NCI-H460 (cell line): Measurements from ENCODE around the gene BICD1. TPM values are rescaled to one million over a fixed set of nuclear protein-coding genes. Genes with fewer than 3 reads are reported as not detected.
A peak's percentile ranks its signal among the peaks of the same experiment; 100 is the strongest.
"Not testable (repeated sequence)": the region's sequence is repeated elsewhere in the genome, so short reads cannot be mapped to it uniquely, and the experiment has no call there.

Experiments
- DNase-seq: peaks from one replicate; pipeline ENCODE4 v3.0.0-alpha.2; 2016; ENCODE audit warnings: low read depth; ENCODE audit errors: extremely low read depth
- total RNA-seq: library from RNA; depleted of rRNA; stranded (reverse); fragments of >200 nt; shearing (Covaris generic); gene quantifications from 2 replicates; pipeline ENCODE4 v1.2.3, GENCODE V29; 2014

Gene BICD1
- total RNA-seq, 1 experiment from 2014 or later: 7.2 TPM

- DNase-seq: no peak
These were observed 75.0 kb downstream of the BICD1 start for GRCh38 chr12:32181498-32182175.

- DNase-seq: no peak
These were observed 77.0 kb downstream of the BICD1 start for GRCh38 chr12:32183650-32184049.

- not testable (repeated sequence) for DNase-seq
These were observed 80.5 kb downstream of the BICD1 start for GRCh38 chr12:32187127-32187526.

GRCh38 chr12:32191445-32191844, 84.8 kb downstream of the BICD1 start:
- no peak for DNase-seq

- no peak for DNase-seq
These were observed 89.9 kb downstream of the BICD1 start for GRCh38 chr12:32196250-32197198.

GRCh38 chr12:32197421-32197820, 90.8 kb downstream of the BICD1 start:
- DNase-seq: no peak

GRCh38 chr12:32198555-32198954, 91.9 kb downstream of the BICD1 start:
- peak; percentile 16 for DNase-seq

- DNase-seq: no peak
These were observed 94.4 kb downstream of the BICD1 start for GRCh38 chr12:32201096-32201495.

- no peak for DNase-seq
These were observed 95.3 kb downstream of the BICD1 start for GRCh38 chr12:32201976-32202375.

- DNase-seq: no peak
These were observed 99.1 kb downstream of the BICD1 start for GRCh38 chr12:32205731-32206130.

GRCh38 chr12:32208355-32208754, 101.7 kb downstream of the BICD1 start:
- no peak for DNase-seq

GRCh38 chr12:32211066-32211899, 104.6 kb downstream of the BICD1 start:
- no peak for DNase-seq

- no peak for DNase-seq
These were observed 105.2 kb downstream of the BICD1 start for GRCh38 chr12:32211900-32212156.

GRCh38 chr12:32214723-32215122, 108.1 kb downstream of the BICD1 start:
- no peak for DNase-seq

GRCh38 chr12:32217354-32218310, 111.0 kb downstream of the BICD1 start:
- DNase-seq: no peak

GRCh38 chr12:32223941-32224340, 117.3 kb downstream of the BICD1 start:
- DNase-seq: no peak

- no peak for DNase-seq
These were observed 120.1 kb downstream of the BICD1 start for GRCh38 chr12:32226768-32227167.

- DNase-seq: no peak
These were observed 123.4 kb downstream of the BICD1 start for GRCh38 chr12:32229971-32230612.

- DNase-seq: no peak
These were observed 124.0 kb downstream of the BICD1 start for GRCh38 chr12:32230613-32230993.

GRCh38 chr12:32231361-32231760, 124.7 kb downstream of the BICD1 start:
- DNase-seq: not testable (repeated sequence)
